PFSK-1 (cell line): ENCODE data around the gene ABHD3.

ENCODE experiments used
- FOXP2 ChIP-seq: optimal IDR thresholded peaks from 2 replicates; pipeline ENCODE3; 2011; ENCODE audit warnings: borderline replicate concordance, control low read depth, inconsistent platforms; ENCODE audit not compliant: insufficient read depth; ENCODE audit errors: extremely low read length, extremely low read depth
- POLR2AphosphoS5 ChIP-seq: IDR thresholded peaks from 2 replicates; pipeline ENCODE4 v1.6.1; 2012; ENCODE audit warnings: low read depth, mild to moderate bottlenecking, control low read depth, low read length, moderate library complexity
- REST ChIP-seq, 2 experiments: IDR thresholded peaks; 2 replicates each; pipeline versions ENCODE4 v1.6.1 to v1.8.0; 2011 to 2012; ENCODE audit warnings: low read depth in 2 of 2, low read length in 2 of 2, control low read depth in 1 of 2, inconsistent platforms in 1 of 2, mild to moderate bottlenecking in 1 of 2, moderate library complexity in 1 of 2; ENCODE audit not compliant: insufficient read depth in 1 of 2
- SIN3A ChIP-seq: IDR thresholded peaks from 2 replicates; pipeline ENCODE4 v1.6.1; 2012; ENCODE audit warnings: mild to moderate bottlenecking, low read length, moderate library complexity, borderline replicate concordance; ENCODE audit not compliant: insufficient read depth
- TAF1 ChIP-seq: IDR thresholded peaks from 2 replicates; pipeline ENCODE4 v1.6.1; 2012; ENCODE audit warnings: low read length, control low read depth, borderline replicate concordance; ENCODE audit not compliant: insufficient read depth

The ABHD3 gene

GRCh38 chr18:21664069-21664468 lies 40.5 kb downstream of the ABHD3 start:
- TF ChIP-seq FOXP2 = no peak
- TF ChIP-seq SIN3A = no peak

GRCh38 chr18:21663578-21663977 lies 41.0 kb downstream of the ABHD3 start:
- no peak for TF ChIP-seq POLR2AphosphoS5
- no peak for TF ChIP-seq TAF1
- TF ChIP-seq REST (IDR thresholded peaks at IDR 0.05; ENCODE audit: insufficient read depth in 1 of 2, low read depth in 2 of 2, low read length in 2 of 2) = no peak

GRCh38 chr18:21662581-21662980 lies 42.0 kb downstream of the ABHD3 start:
- TF ChIP-seq FOXP2 (no peak), REST (IDR thresholded peaks at IDR 0.05; ENCODE audit: insufficient read depth in 1 of 2, low read depth in 2 of 2, low read length in 2 of 2) (no peak), TAF1 (no peak), POLR2AphosphoS5 (no peak), SIN3A (no peak)

GRCh38 chr18:21660078-21660477 lies 44.5 kb downstream of the ABHD3 start:
- TF ChIP-seq SIN3A (no peak), TAF1 (no peak), REST (IDR thresholded peaks at IDR 0.05; ENCODE audit: insufficient read depth in 1 of 2, low read depth in 2 of 2, low read length in 2 of 2) (no peak), POLR2AphosphoS5 (no peak), FOXP2 (no peak)

GRCh38 chr18:21656402-21656801 lies 48.2 kb downstream of the ABHD3 start:
- TF ChIP-seq FOXP2 = no peak
- no peak for TF ChIP-seq SIN3A
- no peak for TF ChIP-seq POLR2AphosphoS5
- no peak for TF ChIP-seq TAF1
- no peak for TF ChIP-seq REST (IDR thresholded peaks at IDR 0.05; ENCODE audit: insufficient read depth in 1 of 2, low read depth in 2 of 2, low read length in 2 of 2)
